Liver (tissue), 3 donors: ENCODE data around the gene PLXDC1.

Source experiments
- CTCF ChIP-seq: fragments of 150-350 bp; IDR thresholded peaks from 2 replicates; pipeline ENCODE4 v1.5.1; 2017; ENCODE audit warnings: improper control_type of control experiment, low read depth, low read length; ENCODE audit not compliant: missing input control
- FOXA1 ChIP-seq: IDR thresholded peaks from 2 replicates; pipeline ENCODE4 v1.6.1; 2016; ENCODE audit warnings: antibody characterized with exemption
- JUND ChIP-seq, 2 donors: IDR thresholded peaks; 2 replicates each; pipeline ENCODE4 v1.6.1; 2016; ENCODE audit warnings: antibody characterized with exemption in 2 of 2
- MAX ChIP-seq: IDR thresholded peaks from 2 replicates; pipeline ENCODE4 v1.6.1; 2016; ENCODE audit warnings: antibody characterized with exemption
- RAD21 ChIP-seq, 2 donors: IDR thresholded peaks; 2 replicates each; pipeline ENCODE4 v1.6.1; 2016; ENCODE audit warnings: antibody characterized with exemption in 2 of 2, mild to moderate bottlenecking in 2 of 2
- REST ChIP-seq: IDR thresholded peaks from 2 replicates; pipeline ENCODE4 v1.6.1; 2016; ENCODE audit warnings: antibody characterized with exemption, mild to moderate bottlenecking
- TAF1 ChIP-seq: conservative IDR thresholded peaks from 2 replicates; pipeline ENCODE4 v1.6.1; 2016; ENCODE audit warnings: antibody characterized with exemption, mild to moderate bottlenecking
- YY1 ChIP-seq: IDR thresholded peaks from 2 replicates; pipeline ENCODE4 v1.6.1; 2016; ENCODE audit warnings: antibody characterized with exemption, mild to moderate bottlenecking
- ZBTB33 ChIP-seq: IDR thresholded peaks from 2 replicates; pipeline ENCODE4 v1.6.1; 2016; ENCODE audit warnings: antibody characterized with exemption
- donor health status: healthy.
- donor health status: healthy.

GRCh38 chr17:39186481-39187002, 35.1 kb upstream of the PLXDC1 start:
- no peak for TF ChIP-seq MAX
- no peak for TF ChIP-seq FOXA1
- no peak for TF ChIP-seq ZBTB33
- no peak for TF ChIP-seq TAF1
- TF ChIP-seq REST: no peak
- TF ChIP-seq YY1: no peak
- no peak for TF ChIP-seq RAD21 (IDR thresholded peaks at IDR 0.05)
- TF ChIP-seq CTCF: no peak
- TF ChIP-seq JUND (IDR thresholded peaks at IDR 0.05): no peak
